ENCODE data around the gene ADAMTS19.

ADAMTS19 gene

DNA sequence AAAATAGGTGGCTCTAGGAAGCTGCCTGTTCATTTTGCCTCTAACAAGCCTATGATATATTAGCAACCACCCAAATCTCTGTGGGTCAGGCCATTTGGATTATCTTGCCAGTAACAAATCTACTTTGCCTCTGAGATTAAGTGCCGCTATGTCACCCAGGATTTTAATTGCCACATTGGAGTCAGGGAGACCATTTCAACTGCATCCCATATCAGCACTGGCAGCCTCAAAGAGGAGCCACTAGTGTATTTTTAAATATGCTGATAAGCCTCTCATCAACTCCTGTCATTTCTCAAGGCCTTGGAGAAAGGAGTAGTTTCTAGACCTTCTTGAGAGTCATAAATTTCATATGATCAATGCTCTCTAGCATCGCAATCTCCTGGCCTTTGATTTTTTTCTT lies 12.1 kb upstream of the ADAMTS19 start:
- H3K9me3 Mint-ChIP-seq = peaks cover 16% of the 10 kb centered on the region
- no peaks in the 10 kb centered on the region for H3K4me1 Mint-ChIP-seq
- no peaks in the 10 kb centered on the region for H3K36me3 Mint-ChIP-seq (ENCODE audit: insufficient read depth)
- DNase-seq (ENCODE audit: low spot score in 2 of 2) (no peak), ATAC-seq (replicated peaks; ENCODE audit: extremely low read depth, poor library complexity, severe bottlenecking) (no peak)
- no peaks in the 10 kb centered on the region for H3K27me3 Mint-ChIP-seq
- no peak overlapping the region for H3K27ac Mint-ChIP-seq (ENCODE audit: low read depth)
- H3K4me3 Mint-ChIP-seq = no peak overlapping the region

DNA sequence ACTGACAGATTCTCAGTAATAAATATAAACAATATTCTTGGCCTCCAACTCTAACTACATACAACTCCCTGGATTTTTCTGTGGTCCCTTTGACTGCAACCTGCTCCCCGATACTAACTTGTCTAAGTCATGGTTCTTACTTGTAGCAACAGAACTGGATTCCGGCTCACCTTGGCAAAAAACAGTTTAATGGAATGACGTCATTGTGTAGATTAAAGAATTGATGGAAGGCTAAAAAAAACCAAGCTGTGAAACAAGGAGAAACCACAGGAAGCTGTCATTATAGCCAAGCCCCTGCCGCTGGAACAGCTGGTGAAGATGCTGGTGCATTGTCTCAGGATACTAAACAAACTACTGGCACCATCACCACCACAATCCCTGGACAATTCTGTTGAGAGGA lies 11.4 kb upstream of the ADAMTS19 start:
- ATAC-seq (replicated peaks; ENCODE audit: extremely low read depth, poor library complexity, severe bottlenecking) (no peak), DNase-seq (ENCODE audit: low spot score in 2 of 2) (no peak)
- Mint-ChIP-seq H3K4me3 (no peak overlapping the region), H3K36me3 (ENCODE audit: insufficient read depth) (no peaks in the 10 kb centered on the region), H3K9me3 (peaks cover 16% of the 10 kb centered on the region), H3K27me3 (no peaks in the 10 kb centered on the region), H3K4me1 (no peaks in the 10 kb centered on the region), H3K27ac (ENCODE audit: low read depth) (no peak overlapping the region)

DNA sequence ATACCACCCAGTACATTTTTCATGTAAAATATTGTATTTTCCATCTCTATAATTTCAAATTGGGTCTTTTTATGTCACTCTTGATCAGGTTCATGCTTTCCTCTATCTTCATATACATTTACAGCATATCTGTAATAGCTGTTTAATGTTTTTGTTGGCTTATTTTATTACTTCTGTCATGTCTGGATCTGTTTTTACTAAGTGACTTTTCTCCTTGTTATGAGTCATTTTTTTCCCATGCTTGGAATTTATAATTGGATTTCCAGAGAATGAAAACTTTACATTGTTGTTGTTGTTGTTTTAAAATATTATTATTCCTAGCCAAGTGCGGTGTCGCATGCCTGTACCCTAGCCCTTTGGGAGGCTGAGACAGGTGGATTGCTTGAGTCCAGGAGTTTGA lies 5.6 kb upstream of the ADAMTS19 start:
- ATAC-seq (replicated peaks; ENCODE audit: extremely low read depth, poor library complexity, severe bottlenecking) = no peak
- H3K4me3 Mint-ChIP-seq = no peak overlapping the region
- no peak for DNase-seq (ENCODE audit: low spot score in 2 of 2)
- H3K36me3 Mint-ChIP-seq (ENCODE audit: insufficient read depth) = no peaks in the 10 kb centered on the region
- no peaks in the 10 kb centered on the region for H3K4me1 Mint-ChIP-seq
- peaks cover 12% of the 10 kb centered on the region for H3K27me3 Mint-ChIP-seq
- peaks cover 9% of the 10 kb centered on the region for H3K9me3 Mint-ChIP-seq
- H3K27ac Mint-ChIP-seq (ENCODE audit: low read depth) = no peak overlapping the region

DNA sequence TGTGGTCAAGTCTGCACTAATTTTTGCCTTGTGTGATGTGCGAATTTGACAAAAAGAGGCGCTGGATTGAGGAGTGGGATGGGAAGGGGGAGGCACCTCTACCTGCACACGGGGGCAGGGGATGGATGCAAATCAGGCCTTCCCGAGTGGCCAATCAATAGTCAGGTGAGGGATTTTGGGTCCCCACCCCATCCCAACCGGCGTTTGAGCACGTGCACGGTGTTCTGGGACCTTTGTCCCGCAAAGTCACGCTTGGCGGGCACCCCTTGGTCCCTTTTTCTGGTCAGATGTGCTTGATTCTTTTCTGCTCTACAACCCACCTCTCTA lies 685 bp upstream of the ADAMTS19 start:
- ATAC-seq (replicated peaks; ENCODE audit: extremely low read depth, poor library complexity, severe bottlenecking) = no peak
- Mint-ChIP-seq H3K27me3 (peaks cover 24% of the 10 kb centered on the region), H3K4me1 (peaks cover 6% of the 10 kb centered on the region)

DNA sequence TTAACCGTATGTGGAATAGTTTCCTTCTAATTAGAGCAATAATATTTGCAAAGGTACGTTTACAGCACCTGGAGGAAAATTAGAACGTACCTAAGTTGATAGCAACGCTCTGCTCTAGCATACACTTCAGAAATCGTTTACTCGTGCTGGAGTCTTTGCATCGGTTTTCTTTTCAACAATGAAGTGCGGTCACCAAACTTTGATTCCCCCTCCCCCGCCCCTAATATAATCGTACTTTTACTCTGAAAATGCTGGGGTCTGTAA lies 506 bp downstream of the ADAMTS19 start:
- no peak for DNase-seq (ENCODE audit: low spot score in 2 of 2)
- Mint-ChIP-seq H3K27me3 (peaks cover 24% of the 10 kb centered on the region), H3K36me3 (ENCODE audit: insufficient read depth) (no peaks in the 10 kb centered on the region), H3K9me3 (peaks cover 11% of the 10 kb centered on the region), H3K4me1 (peaks cover 6% of the 10 kb centered on the region), H3K27ac (ENCODE audit: low read depth) (no peak overlapping the region), H3K4me3 (no peak overlapping the region)
- no peak for ATAC-seq (replicated peaks; ENCODE audit: extremely low read depth, poor library complexity, severe bottlenecking)

More for the DNA sequence above, 685 bp upstream of the ADAMTS19 start:
- H3K27ac Mint-ChIP-seq (ENCODE audit: low read depth) = no peak overlapping the region
- peaks cover 11% of the 10 kb centered on the region for H3K9me3 Mint-ChIP-seq
- DNase-seq (ENCODE audit: low spot score in 2 of 2) = no peak
- no peak overlapping the region for H3K4me3 Mint-ChIP-seq
- no peaks in the 10 kb centered on the region for H3K36me3 Mint-ChIP-seq (ENCODE audit: insufficient read depth)

DNA sequence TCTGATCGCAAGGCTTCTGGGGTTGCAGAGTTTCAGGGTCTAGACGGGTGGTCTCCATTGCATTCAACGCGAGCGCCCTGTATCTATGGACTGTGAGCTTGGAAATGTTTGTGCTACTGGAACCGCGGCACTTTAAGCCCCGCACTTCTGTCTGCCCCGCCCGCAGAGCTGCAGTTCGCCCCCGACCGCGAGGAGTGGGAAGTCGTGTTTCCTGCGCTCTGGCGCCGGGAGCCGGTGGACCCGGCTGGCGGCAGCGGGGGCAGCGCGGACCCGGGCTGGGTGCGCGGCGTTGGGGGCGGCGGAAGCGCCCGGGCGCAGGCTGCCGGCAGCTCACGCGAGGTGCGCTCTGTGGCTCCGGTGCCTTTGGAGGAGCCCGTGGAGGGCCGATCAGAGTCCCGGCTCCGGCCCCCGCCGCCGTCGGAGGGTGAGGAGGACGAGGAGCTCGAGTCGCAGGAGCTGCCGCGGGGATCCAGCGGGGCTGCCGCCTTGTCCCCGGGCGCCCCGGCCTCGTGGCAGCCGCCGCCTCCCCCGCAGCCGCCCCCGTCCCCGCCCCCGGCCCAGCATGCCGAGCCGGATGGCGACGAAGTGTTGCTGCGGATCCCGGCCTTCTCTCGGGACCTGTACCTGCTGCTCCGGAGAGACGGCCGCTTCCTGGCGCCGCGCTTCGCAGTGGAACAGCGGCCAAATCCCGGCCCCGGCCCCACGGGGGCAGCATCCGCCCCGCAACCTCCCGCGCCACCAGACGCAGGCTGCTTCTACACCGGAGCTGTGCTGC lies 1.0 kb downstream of the ADAMTS19 start:
- peaks cover 6% of the 10 kb centered on the region for H3K4me1 Mint-ChIP-seq
- H3K27me3 Mint-ChIP-seq = peaks cover 24% of the 10 kb centered on the region
- no peak overlapping the region for H3K27ac Mint-ChIP-seq (ENCODE audit: low read depth)
- H3K36me3 Mint-ChIP-seq (ENCODE audit: insufficient read depth) = no peaks in the 10 kb centered on the region
- DNase-seq (ENCODE audit: low spot score in 2 of 2) (no peak), ATAC-seq (replicated peaks; ENCODE audit: extremely low read depth, poor library complexity, severe bottlenecking) (no peak)
- H3K9me3 Mint-ChIP-seq = peaks cover 11% of the 10 kb centered on the region
- H3K4me3 Mint-ChIP-seq = no peak overlapping the region

DNA sequence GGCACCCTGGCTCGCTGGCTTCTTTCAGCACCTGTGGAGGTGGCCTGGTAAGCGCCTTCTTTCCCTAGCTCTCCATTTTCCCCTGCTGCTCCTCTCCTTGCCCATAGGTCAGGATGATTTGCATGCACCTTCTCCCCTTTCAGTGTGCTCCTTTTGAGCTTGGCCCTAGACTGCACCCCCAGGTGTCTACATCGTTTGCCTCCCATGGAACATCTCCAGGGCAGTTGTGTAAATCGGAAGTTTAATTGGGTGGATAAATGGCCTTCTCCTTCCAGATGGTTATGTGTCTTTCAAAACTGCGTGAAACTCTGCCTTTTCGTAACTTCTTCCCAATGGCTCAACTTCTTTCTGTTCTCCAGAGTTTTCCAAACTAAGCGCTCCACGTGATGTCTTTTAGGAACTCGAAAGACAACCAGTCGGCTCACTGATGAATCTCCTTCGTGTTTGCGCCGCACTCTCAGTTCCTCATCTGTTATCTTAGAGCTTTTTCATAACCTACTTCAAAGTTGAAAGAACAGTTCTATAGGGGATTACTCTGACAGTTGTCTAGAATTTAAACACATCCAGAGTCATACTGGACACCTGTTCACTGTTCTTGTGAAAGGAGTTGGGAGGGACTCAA lies 1.7 kb downstream of the ADAMTS19 start:
- Mint-ChIP-seq H3K36me3 (ENCODE audit: insufficient read depth) (no peaks in the 10 kb centered on the region), H3K4me3 (no peak overlapping the region), H3K9me3 (peaks cover 8% of the 10 kb centered on the region), H3K4me1 (peaks cover 6% of the 10 kb centered on the region), H3K27me3 (peaks cover 24% of the 10 kb centered on the region), H3K27ac (ENCODE audit: low read depth) (no peak overlapping the region)
- DNase-seq (ENCODE audit: low spot score in 2 of 2) (no peak), ATAC-seq (replicated peaks; ENCODE audit: extremely low read depth, poor library complexity, severe bottlenecking) (no peak)

DNA sequence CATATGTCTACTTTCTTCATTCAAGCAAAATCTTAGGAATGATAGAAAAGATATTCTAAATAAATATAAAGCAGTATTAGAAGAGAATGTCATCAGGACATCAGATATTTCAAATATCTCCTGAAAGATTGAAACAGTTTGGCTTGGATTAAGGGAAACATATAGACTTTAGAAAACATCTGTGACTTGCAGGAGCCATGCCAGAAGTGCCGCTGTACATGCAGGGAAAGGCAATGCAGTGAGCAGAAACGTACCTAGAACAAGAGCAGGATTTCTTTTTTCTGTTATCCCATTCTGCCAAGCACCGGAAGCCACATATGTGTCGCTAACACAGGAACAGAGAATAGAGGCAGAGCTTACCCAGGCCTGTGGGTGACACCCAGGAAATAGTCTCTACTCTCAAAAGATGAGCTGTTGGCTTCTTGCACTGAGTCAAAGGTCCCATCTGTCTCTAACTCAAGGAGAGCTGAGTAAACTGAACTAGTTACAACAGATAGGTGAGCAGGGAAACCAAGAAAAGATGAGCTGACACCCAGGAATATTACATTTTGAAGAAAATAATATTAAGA lies 5.8 kb downstream of the ADAMTS19 start:
- Mint-ChIP-seq H3K27me3 (peaks cover 11% of the 10 kb centered on the region), H3K36me3 (ENCODE audit: insufficient read depth) (no peaks in the 10 kb centered on the region), H3K9me3 (peaks cover 7% of the 10 kb centered on the region), H3K27ac (ENCODE audit: low read depth) (no peak overlapping the region), H3K4me3 (no peak overlapping the region), H3K4me1 (peaks cover 6% of the 10 kb centered on the region)
- ATAC-seq (replicated peaks; ENCODE audit: extremely low read depth, poor library complexity, severe bottlenecking) = no peak
- DNase-seq (ENCODE audit: low spot score in 2 of 2) = no peak

DNA sequence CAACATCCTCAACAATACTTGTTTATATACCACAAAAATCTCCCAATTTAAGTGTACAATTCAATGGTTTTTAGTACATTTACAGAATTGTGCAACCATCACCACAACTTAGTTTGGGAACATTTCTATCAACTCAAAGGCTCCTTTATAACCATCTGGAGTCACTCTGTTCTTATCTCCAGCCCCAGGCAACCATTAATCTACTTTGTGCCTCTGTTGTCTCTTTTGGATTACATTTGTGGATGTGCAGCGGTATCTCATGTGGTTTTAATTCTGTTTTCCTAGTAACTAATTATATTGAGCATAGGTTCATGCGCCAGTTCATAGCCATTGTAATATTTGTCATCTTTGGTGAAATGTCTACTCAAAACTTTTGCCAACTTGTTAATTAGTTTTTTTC lies 14.4 kb downstream of the ADAMTS19 start:
- no peaks in the 10 kb centered on the region for H3K36me3 Mint-ChIP-seq (ENCODE audit: insufficient read depth)
- DNase-seq (ENCODE audit: low spot score in 2 of 2) (no peak), ATAC-seq (replicated peaks; ENCODE audit: extremely low read depth, poor library complexity, severe bottlenecking) (no peak)
- no peak overlapping the region for H3K27ac Mint-ChIP-seq (ENCODE audit: low read depth)
- no peaks in the 10 kb centered on the region for H3K27me3 Mint-ChIP-seq
- no peaks in the 10 kb centered on the region for H3K9me3 Mint-ChIP-seq
- no peak overlapping the region for H3K4me3 Mint-ChIP-seq
- no peaks in the 10 kb centered on the region for H3K4me1 Mint-ChIP-seq

DNA sequence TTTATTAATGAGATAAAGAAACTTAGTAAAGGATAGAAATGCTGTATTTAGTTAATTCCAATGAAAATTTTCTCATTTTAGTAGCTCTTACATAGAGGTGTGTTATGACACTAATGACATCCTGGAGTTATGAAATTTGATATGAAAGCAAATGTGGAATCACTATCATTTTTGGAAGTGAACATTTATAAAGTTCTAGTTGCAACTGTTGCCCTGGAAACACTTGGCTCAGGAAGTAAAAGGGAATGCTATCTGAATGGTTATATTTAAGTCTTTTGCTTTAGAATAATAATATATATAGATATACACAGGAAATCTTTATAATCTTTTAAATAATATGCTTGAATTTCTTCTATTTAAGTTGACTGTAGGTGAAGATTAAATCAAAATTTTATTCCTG lies 16.7 kb downstream of the ADAMTS19 start:
- ATAC-seq (replicated peaks; ENCODE audit: extremely low read depth, poor library complexity, severe bottlenecking) (no peak), DNase-seq (ENCODE audit: low spot score in 2 of 2) (no peak)
- H3K36me3 Mint-ChIP-seq (ENCODE audit: insufficient read depth) = no peaks in the 10 kb centered on the region
- no peaks in the 10 kb centered on the region for H3K4me1 Mint-ChIP-seq
- H3K9me3 Mint-ChIP-seq = no peaks in the 10 kb centered on the region
- no peaks in the 10 kb centered on the region for H3K27me3 Mint-ChIP-seq
- H3K27ac Mint-ChIP-seq (ENCODE audit: low read depth) = no peak overlapping the region
- no peak overlapping the region for H3K4me3 Mint-ChIP-seq

DNA sequence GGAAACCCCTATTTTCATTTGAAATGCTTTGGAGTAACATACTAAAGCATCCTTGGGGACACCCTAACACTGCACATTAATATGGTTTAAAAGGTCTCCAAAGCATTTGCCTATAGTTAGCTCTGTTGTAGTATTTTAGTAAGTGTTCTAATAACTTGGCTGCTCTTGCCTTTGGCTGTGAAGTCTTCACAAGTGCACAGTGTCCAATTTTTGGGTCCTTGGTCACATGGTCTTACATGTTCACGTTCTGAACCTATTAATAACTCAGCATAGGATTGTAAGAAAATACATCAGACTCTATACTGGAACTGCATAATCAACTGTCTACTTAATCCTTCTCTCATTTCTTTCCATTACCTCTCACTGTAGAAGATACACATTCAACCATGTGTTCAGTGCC lies 17.4 kb downstream of the ADAMTS19 start:
- no peak overlapping the region for H3K4me3 Mint-ChIP-seq
- DNase-seq (ENCODE audit: low spot score in 2 of 2) (no peak), ATAC-seq (replicated peaks; ENCODE audit: extremely low read depth, poor library complexity, severe bottlenecking) (no peak)
- H3K36me3 Mint-ChIP-seq (ENCODE audit: insufficient read depth) = no peaks in the 10 kb centered on the region
- no peaks in the 10 kb centered on the region for H3K27me3 Mint-ChIP-seq
- H3K27ac Mint-ChIP-seq (ENCODE audit: low read depth) = no peak overlapping the region
- H3K9me3 Mint-ChIP-seq = no peaks in the 10 kb centered on the region
- no peaks in the 10 kb centered on the region for H3K4me1 Mint-ChIP-seq

DNA sequence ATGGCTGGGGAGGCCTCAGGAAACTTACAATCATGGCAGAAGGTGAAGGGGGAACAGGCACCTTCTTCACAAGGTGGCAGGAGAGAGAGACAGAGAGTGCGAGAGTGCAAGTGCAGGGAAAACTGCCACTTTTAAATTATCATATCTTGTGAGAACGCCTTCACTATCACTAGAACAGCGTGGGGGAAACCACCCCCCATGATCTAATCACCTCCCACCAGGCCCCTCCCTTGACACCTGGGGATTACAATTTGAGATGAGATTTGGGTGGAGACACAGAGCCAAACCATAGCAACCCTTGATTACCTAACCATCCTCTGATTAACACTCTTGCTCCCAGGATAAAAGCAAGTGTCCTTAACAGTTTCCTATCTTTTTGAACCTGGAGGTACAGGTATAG lies 21.1 kb downstream of the ADAMTS19 start:
- H3K27ac Mint-ChIP-seq (ENCODE audit: low read depth) = no peak overlapping the region
- no peaks in the 10 kb centered on the region for H3K36me3 Mint-ChIP-seq (ENCODE audit: insufficient read depth)
- no peaks in the 10 kb centered on the region for H3K27me3 Mint-ChIP-seq
- ATAC-seq (replicated peaks; ENCODE audit: extremely low read depth, poor library complexity, severe bottlenecking) (no peak), DNase-seq (ENCODE audit: low spot score in 2 of 2) (no peak)
- H3K4me1 Mint-ChIP-seq = no peaks in the 10 kb centered on the region
- H3K4me3 Mint-ChIP-seq = no peak overlapping the region
- H3K9me3 Mint-ChIP-seq = no peaks in the 10 kb centered on the region

DNA sequence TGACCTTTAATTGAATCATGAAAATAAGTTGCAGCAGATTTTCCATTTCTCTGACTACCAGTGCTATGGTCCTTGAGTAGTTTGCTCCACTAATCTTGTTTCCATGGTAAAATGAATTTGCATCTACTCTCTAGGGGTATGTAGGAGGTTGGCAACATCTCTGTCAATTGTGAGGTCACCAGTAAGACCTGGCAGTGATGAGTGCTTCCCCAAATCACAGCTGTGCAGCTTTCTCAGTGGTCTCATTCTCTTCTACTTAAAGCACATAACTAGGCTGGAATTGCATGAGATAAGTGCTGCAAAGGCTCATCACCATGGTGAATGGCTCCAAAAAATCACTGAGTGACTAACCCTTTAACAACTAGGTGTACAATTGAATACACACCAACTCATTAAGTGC lies 36.3 kb downstream of the ADAMTS19 start:
- Mint-ChIP-seq H3K9me3 (peaks cover 19% of the 10 kb centered on the region), H3K36me3 (ENCODE audit: insufficient read depth) (no peaks in the 10 kb centered on the region), H3K4me3 (no peak overlapping the region), H3K4me1 (no peaks in the 10 kb centered on the region), H3K27ac (ENCODE audit: low read depth) (no peak overlapping the region), H3K27me3 (no peaks in the 10 kb centered on the region)
- DNase-seq (ENCODE audit: low spot score in 2 of 2) = no peak
- ATAC-seq (replicated peaks; ENCODE audit: extremely low read depth, poor library complexity, severe bottlenecking) = no peak
